B cell (primary cell): Measurements from ENCODE around the gene PHACTR1.

ENCODE experiments used
- EZH2 ChIP-seq: IDR thresholded peaks from 2 replicates; pipeline ENCODE4 v1.6.1; 2012; ENCODE audit warnings: borderline replicate concordance, low read depth, mild to moderate bottlenecking, moderate library complexity, low read length; ENCODE audit not compliant: insufficient read depth, poor library complexity, severe bottlenecking
- TF ChIP-seq, protein P1 (sequence below): fragments of 200-600 bp; IDR thresholded peaks from one replicate; pipeline ENCODE4 v1.8.0; 2022; ENCODE audit warnings: antibody characterized with exemption, mild to moderate bottlenecking

DNA sequence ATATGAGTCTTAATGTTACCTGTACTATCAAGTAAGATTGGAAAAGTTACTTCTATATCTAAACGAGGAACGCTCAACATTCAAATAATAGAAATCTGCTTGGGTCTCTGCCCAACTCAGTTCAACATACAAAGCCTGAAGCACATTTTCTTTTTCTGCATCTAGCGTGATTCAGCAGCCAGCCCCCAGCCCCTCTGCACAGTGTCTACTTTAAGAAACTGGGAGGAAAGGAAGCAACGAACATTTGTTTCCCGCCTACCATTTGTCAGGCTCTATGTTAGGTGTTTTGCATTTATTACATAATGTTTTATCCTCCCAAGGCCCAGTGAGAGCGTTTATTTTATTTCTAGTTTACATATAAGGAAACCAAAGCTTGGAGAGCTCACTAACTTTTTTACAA lies 17.3 kb downstream of the PHACTR1 start:
- TF ChIP-seq, protein P1, sequence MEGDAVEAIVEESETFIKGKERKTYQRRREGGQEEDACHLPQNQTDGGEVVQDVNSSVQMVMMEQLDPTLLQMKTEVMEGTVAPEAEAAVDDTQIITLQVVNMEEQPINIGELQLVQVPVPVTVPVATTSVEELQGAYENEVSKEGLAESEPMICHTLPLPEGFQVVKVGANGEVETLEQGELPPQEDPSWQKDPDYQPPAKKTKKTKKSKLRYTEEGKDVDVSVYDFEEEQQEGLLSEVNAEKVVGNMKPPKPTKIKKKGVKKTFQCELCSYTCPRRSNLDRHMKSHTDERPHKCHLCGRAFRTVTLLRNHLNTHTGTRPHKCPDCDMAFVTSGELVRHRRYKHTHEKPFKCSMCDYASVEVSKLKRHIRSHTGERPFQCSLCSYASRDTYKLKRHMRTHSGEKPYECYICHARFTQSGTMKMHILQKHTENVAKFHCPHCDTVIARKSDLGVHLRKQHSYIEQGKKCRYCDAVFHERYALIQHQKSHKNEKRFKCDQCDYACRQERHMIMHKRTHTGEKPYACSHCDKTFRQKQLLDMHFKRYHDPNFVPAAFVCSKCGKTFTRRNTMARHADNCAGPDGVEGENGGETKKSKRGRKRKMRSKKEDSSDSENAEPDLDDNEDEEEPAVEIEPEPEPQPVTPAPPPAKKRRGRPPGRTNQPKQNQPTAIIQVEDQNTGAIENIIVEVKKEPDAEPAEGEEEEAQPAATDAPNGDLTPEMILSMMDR, result no peak
- TF ChIP-seq EZH2, result no peak
